Central memory CD8-positive, alpha-beta T cell (primary cell): ENCODE data around the gene DNAJB12.
"Not testable (repeated sequence)": the region's sequence is repeated elsewhere in the genome, so short reads cannot be mapped to it uniquely, and the experiment has no call there.

Source experiments
- ATAC-seq: fragments of 150-1000 bp; cut with Tn5 transposase; replicated peaks from 2 replicates; pipeline ENCODE4 v1.10.0; 2022; ENCODE audit warnings: mild to moderate bottlenecking, moderate FRiP score, moderate number of reproducible peaks; ENCODE audit not compliant: poor library complexity, severe bottlenecking; ENCODE audit errors: extremely low read depth
- DNase-seq, 2 donors: peaks; one replicate each; pipeline ENCODE4 v3.0.0; 2021; ENCODE audit warnings: low spot score in 2 of 2
- H3K27ac Mint-ChIP-seq: one replicate; pipeline ENCODE4 v1.8.0; 2022; ENCODE audit warnings: low read depth, mild to moderate bottlenecking, moderate library complexity, mixed read lengths
- H3K27me3 Mint-ChIP-seq: one replicate; pipeline ENCODE4 v1.8.0; 2022; ENCODE audit warnings: mixed read lengths
- H3K36me3 Mint-ChIP-seq: one replicate; pipeline ENCODE4 v1.8.0; 2022; ENCODE audit warnings: mild to moderate bottlenecking, moderate library complexity, mixed read lengths; ENCODE audit not compliant: insufficient read depth
- H3K4me1 Mint-ChIP-seq: one replicate; pipeline ENCODE4 v1.8.0; 2022; ENCODE audit warnings: mixed read lengths
- H3K4me3 Mint-ChIP-seq: one replicate; pipeline ENCODE4 v1.8.0; 2022; ENCODE audit warnings: mild to moderate bottlenecking, moderate library complexity, mixed read lengths
- H3K9me3 Mint-ChIP-seq: one replicate; pipeline ENCODE4 v1.8.0; 2022; ENCODE audit warnings: mixed read lengths

The DNAJB12 gene

GRCh38 chr10:72354356-72355213 lies at the start of gene DNAJB12:
Gene DNAJB12, minus strand, starts transcription at chr10:72354919. Its CDS starts 22 bp downstream, at chr10:72354897.
- H3K9me3 Mint-ChIP-seq = no peaks in the 10 kb centered on the region
- H3K4me1 Mint-ChIP-seq = peaks cover 50% of the 10 kb centered on the region
- peak; percentile 86 for ATAC-seq
- H3K27me3 Mint-ChIP-seq = no peaks in the 10 kb centered on the region
- peaks cover 12% of the 10 kb centered on the region for H3K36me3 Mint-ChIP-seq
- peak within 1 kb of the TSS; percentile 98 for H3K27ac Mint-ChIP-seq
- H3K4me3 Mint-ChIP-seq = peak within 1 kb of the TSS; percentile 93
- DNase-seq = peak; percentile 88 to 90

GRCh38 chr10:72395581-72395980 lies 40.9 kb upstream of the DNAJB12 start:
- H3K9me3 Mint-ChIP-seq, H3K36me3 Mint-ChIP-seq, ATAC-seq, H3K4me3 Mint-ChIP-seq, H3K27me3 Mint-ChIP-seq, H3K4me1 Mint-ChIP-seq, DNase-seq, H3K27ac Mint-ChIP-seq: not testable (repeated sequence)

- H3K27ac Mint-ChIP-seq = no peak overlapping the region
- H3K36me3 Mint-ChIP-seq = peaks cover 2% of the 10 kb centered on the region
- H3K4me1 Mint-ChIP-seq = no peaks in the 10 kb centered on the region
- H3K4me3 Mint-ChIP-seq = no peak overlapping the region
- no peaks in the 10 kb centered on the region for H3K27me3 Mint-ChIP-seq
- no peak for ATAC-seq
- DNase-seq = no peak
- no peaks in the 10 kb centered on the region for H3K9me3 Mint-ChIP-seq
These were observed 37.9 kb upstream of the DNAJB12 start for GRCh38 chr10:72392571-72392970.

- H3K27ac Mint-ChIP-seq = no peak overlapping the region
- ATAC-seq = no peak
- H3K27me3 Mint-ChIP-seq = no peaks in the 10 kb centered on the region
- H3K9me3 Mint-ChIP-seq = no peaks in the 10 kb centered on the region
- no peak for DNase-seq
- H3K4me1 Mint-ChIP-seq = no peaks in the 10 kb centered on the region
- H3K36me3 Mint-ChIP-seq = peaks cover 2% of the 10 kb centered on the region
- no peak overlapping the region for H3K4me3 Mint-ChIP-seq
These were observed 36.0 kb upstream of the DNAJB12 start for GRCh38 chr10:72390764-72391163.

- no peaks in the 10 kb centered on the region for H3K27me3 Mint-ChIP-seq
- ATAC-seq (no peak), DNase-seq (no peak)
- H3K4me1 Mint-ChIP-seq = no peaks in the 10 kb centered on the region
- no peak overlapping the region for H3K4me3 Mint-ChIP-seq
- H3K9me3 Mint-ChIP-seq = no peaks in the 10 kb centered on the region
- no peaks in the 10 kb centered on the region for H3K36me3 Mint-ChIP-seq
- no peak overlapping the region for H3K27ac Mint-ChIP-seq
These were observed 35.0 kb upstream of the DNAJB12 start for GRCh38 chr10:72389716-72390115.

GRCh38 chr10:72389014-72389413 lies 34.3 kb upstream of the DNAJB12 start:
- ATAC-seq (no peak), DNase-seq (no peak)
- Mint-ChIP-seq H3K4me1 (no peaks in the 10 kb centered on the region), H3K27ac (no peak overlapping the region), H3K9me3 (no peaks in the 10 kb centered on the region), H3K4me3 (no peak overlapping the region), H3K36me3 (no peaks in the 10 kb centered on the region), H3K27me3 (no peaks in the 10 kb centered on the region)

GRCh38 chr10:72388062-72388461 lies 33.3 kb upstream of the DNAJB12 start:
- Mint-ChIP-seq H3K36me3 (no peaks in the 10 kb centered on the region), H3K4me3 (no peak overlapping the region), H3K27me3 (no peaks in the 10 kb centered on the region), H3K27ac (no peak overlapping the region), H3K9me3 (no peaks in the 10 kb centered on the region), H3K4me1 (no peaks in the 10 kb centered on the region)
- DNase-seq (no peak), ATAC-seq (no peak)

- Mint-ChIP-seq H3K9me3 (no peaks in the 10 kb centered on the region), H3K27me3 (no peaks in the 10 kb centered on the region), H3K27ac (no peak overlapping the region), H3K4me1 (no peaks in the 10 kb centered on the region), H3K36me3 (no peaks in the 10 kb centered on the region), H3K4me3 (no peak overlapping the region)
- DNase-seq (no peak), ATAC-seq (no peak)
These were observed 32.3 kb upstream of the DNAJB12 start for GRCh38 chr10:72386916-72387586.

- Mint-ChIP-seq H3K27me3 (no peaks in the 10 kb centered on the region), H3K27ac (no peak overlapping the region), H3K4me1 (no peaks in the 10 kb centered on the region), H3K36me3 (no peaks in the 10 kb centered on the region), H3K4me3 (no peak overlapping the region), H3K9me3 (no peaks in the 10 kb centered on the region)
- DNase-seq = no peak
- no peak for ATAC-seq
These were observed 31.0 kb upstream of the DNAJB12 start for GRCh38 chr10:72385724-72386123.

- not testable (repeated sequence) for H3K27me3 Mint-ChIP-seq, H3K4me3 Mint-ChIP-seq, H3K9me3 Mint-ChIP-seq, DNase-seq, H3K36me3 Mint-ChIP-seq, H3K4me1 Mint-ChIP-seq, H3K27ac Mint-ChIP-seq, ATAC-seq
These were observed 30.3 kb upstream of the DNAJB12 start for GRCh38 chr10:72384982-72385381.

- no peaks in the 10 kb centered on the region for H3K9me3 Mint-ChIP-seq
- H3K27ac Mint-ChIP-seq = no peak overlapping the region
- peaks cover 3% of the 10 kb centered on the region for H3K36me3 Mint-ChIP-seq
- H3K27me3 Mint-ChIP-seq = no peaks in the 10 kb centered on the region
- DNase-seq (no peak), ATAC-seq (no peak)
- H3K4me3 Mint-ChIP-seq = no peak overlapping the region
- H3K4me1 Mint-ChIP-seq = no peaks in the 10 kb centered on the region
These were observed 25.1 kb upstream of the DNAJB12 start for GRCh38 chr10:72379776-72380175.

- DNase-seq = no peak
- no peak overlapping the region for H3K27ac Mint-ChIP-seq
These were observed 24.3 kb upstream of the DNAJB12 start for GRCh38 chr10:72379062-72379461.

GRCh38 chr10:72375585-72375984 lies 20.9 kb upstream of the DNAJB12 start:
- no peak for ATAC-seq
- Mint-ChIP-seq H3K27ac (no peak overlapping the region), H3K4me3 (no peak overlapping the region), H3K27me3 (no peaks in the 10 kb centered on the region), H3K9me3 (no peaks in the 10 kb centered on the region), H3K36me3 (peaks cover 6% of the 10 kb centered on the region), H3K4me1 (no peaks in the 10 kb centered on the region)
- DNase-seq = no peak

More at GRCh38 chr10:72379062-72379461, 24.3 kb upstream of the DNAJB12 start:
- peaks cover 4% of the 10 kb centered on the region for H3K36me3 Mint-ChIP-seq
- H3K4me1 Mint-ChIP-seq = no peaks in the 10 kb centered on the region
- no peaks in the 10 kb centered on the region for H3K27me3 Mint-ChIP-seq
- no peak for ATAC-seq
- H3K4me3 Mint-ChIP-seq = no peak overlapping the region
- H3K9me3 Mint-ChIP-seq = no peaks in the 10 kb centered on the region
